Measurements from ENCODE around the gene RNF103.

DNA sequence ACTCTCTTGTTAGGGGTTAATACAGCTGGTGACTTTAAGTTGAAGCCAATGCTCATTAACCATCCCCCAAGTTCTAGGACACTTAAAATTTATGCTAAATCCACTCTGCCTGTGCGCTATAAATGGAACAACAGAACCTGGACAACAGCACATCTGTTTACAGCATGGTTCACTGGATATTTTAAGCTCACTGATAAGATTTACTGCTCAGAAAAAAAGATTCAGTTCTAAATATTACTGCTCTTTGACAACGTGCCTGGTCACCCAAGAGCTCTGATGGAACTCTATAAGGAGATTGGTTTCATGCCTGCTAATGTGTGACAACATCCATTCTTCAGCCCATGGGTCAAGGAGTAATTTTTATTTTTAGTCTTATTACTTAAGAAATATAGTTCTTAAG, 27.5 kb downstream of the RNF103 start:
- no peak for TF ChIP-seq CREB1 (IDR thresholded peaks at IDR 0.05)
- no peak for TF ChIP-seq MAFK (IDR thresholded peaks at IDR 0.05; ENCODE audit: low read depth, low read length)
- TF ChIP-seq, protein P1, sequence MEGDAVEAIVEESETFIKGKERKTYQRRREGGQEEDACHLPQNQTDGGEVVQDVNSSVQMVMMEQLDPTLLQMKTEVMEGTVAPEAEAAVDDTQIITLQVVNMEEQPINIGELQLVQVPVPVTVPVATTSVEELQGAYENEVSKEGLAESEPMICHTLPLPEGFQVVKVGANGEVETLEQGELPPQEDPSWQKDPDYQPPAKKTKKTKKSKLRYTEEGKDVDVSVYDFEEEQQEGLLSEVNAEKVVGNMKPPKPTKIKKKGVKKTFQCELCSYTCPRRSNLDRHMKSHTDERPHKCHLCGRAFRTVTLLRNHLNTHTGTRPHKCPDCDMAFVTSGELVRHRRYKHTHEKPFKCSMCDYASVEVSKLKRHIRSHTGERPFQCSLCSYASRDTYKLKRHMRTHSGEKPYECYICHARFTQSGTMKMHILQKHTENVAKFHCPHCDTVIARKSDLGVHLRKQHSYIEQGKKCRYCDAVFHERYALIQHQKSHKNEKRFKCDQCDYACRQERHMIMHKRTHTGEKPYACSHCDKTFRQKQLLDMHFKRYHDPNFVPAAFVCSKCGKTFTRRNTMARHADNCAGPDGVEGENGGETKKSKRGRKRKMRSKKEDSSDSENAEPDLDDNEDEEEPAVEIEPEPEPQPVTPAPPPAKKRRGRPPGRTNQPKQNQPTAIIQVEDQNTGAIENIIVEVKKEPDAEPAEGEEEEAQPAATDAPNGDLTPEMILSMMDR (IDR thresholded peaks at IDR 0.05; ENCODE audit: control extremely low read depth in 1 of 3, insufficient read depth in 1 of 3, low read depth in 1 of 3, low read length in 3 of 3), result no peak
- TF ChIP-seq GABPA (IDR thresholded peaks at IDR 0.05; ENCODE audit: borderline replicate concordance, insufficient read depth, low read length), result no peak
- TF ChIP-seq EGR1 (IDR thresholded peaks at IDR 0.05; ENCODE audit: borderline replicate concordance, low read depth, low read length), result no peak
- no peak for TF ChIP-seq RFX5 (IDR thresholded peaks at IDR 0.05; ENCODE audit: borderline replicate concordance, low read depth, low read length)
- no peak for TF ChIP-seq POLR2A (IDR thresholded peaks at IDR 0.05; ENCODE audit: control extremely low read depth in 1 of 2, low read depth in 2 of 2, low read length in 2 of 2)

All from H1 (cell line).